Measurements from ENCODE around the gene ESR2. TPM values are rescaled to one million over a fixed set of nuclear protein-coding genes. Genes with fewer than 3 reads are reported as not detected.
A peak's percentile ranks its signal among the peaks of the same experiment; 100 is the strongest.

ESR2 gene
- total RNA-seq, 4 donors from 2014 or later: 0.27 to 1.0 (median 0.78) TPM; not detected in 1

DNA sequence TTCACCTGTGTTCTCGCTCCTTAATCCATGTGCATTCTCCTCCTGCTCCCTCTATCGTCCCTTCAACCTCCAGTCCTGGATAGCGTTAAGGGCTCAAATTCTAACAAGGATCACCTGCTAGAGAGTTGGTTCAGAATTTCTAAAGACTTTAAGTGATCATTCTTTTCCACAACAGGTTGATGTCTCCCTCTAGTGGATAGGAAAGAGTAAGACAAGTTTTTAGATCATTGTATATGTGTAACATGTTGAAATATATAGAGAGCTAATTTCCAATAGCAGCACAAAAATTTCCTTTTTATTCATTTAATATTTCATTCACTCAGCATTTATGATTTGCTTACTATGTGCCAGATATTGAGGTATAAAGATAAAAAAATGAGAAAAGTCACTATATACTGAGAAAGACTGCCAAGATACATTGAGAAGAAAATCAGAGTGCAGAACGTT, 9.3 kb upstream of the ESR2 start:
- H3K27me3 ChIP-seq: no peaks in the 10 kb centered on the region
- no peak overlapping the region for H3K4me3 ChIP-seq (replicated peaks in 1 of 3)
- DNase-seq: no peak
- no peaks in the 10 kb centered on the region for H3K9me3 ChIP-seq
- no peak for TF ChIP-seq POLR2A (IDR thresholded peaks at IDR 0.05)
- TF ChIP-seq, protein P1, sequence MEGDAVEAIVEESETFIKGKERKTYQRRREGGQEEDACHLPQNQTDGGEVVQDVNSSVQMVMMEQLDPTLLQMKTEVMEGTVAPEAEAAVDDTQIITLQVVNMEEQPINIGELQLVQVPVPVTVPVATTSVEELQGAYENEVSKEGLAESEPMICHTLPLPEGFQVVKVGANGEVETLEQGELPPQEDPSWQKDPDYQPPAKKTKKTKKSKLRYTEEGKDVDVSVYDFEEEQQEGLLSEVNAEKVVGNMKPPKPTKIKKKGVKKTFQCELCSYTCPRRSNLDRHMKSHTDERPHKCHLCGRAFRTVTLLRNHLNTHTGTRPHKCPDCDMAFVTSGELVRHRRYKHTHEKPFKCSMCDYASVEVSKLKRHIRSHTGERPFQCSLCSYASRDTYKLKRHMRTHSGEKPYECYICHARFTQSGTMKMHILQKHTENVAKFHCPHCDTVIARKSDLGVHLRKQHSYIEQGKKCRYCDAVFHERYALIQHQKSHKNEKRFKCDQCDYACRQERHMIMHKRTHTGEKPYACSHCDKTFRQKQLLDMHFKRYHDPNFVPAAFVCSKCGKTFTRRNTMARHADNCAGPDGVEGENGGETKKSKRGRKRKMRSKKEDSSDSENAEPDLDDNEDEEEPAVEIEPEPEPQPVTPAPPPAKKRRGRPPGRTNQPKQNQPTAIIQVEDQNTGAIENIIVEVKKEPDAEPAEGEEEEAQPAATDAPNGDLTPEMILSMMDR (IDR thresholded peaks at IDR 0.05): peak; percentile 45 to 90 (median 73)
- H3K27ac ChIP-seq: no peak overlapping the region
- H3K4me1 ChIP-seq: no peaks in the 10 kb centered on the region
- H3K36me3 ChIP-seq: no peaks in the 10 kb centered on the region
- 18 to 23% methylated on average over 4 of the region's 4 CpGs for WGBS, 2 donors
- intact Hi-C loops (cut with DNase I): loop anchor here (10.0 kb wide), 1 partner anchor 509 kb away; no protein-coding TSS in a partner anchor

- intact Hi-C loops (cut with DNase I): loop anchor here (10.0 kb wide), 2 partner anchors 154 to 294 kb away; no protein-coding TSS in a partner anchor
- no peaks in the 10 kb centered on the region for H3K36me3 ChIP-seq
- TF ChIP-seq, protein P1 (IDR thresholded peaks at IDR 0.05): no peak
- TF ChIP-seq POLR2A (IDR thresholded peaks at IDR 0.05): no peak
- H3K9me3 ChIP-seq: no peaks in the 10 kb centered on the region
- H3K4me3 ChIP-seq (replicated peaks in 1 of 3): no peak overlapping the region
- H3K27ac ChIP-seq: no peak overlapping the region
- DNase-seq: no peak
- peaks cover 0 to 9% of the 10 kb centered on the region in 2 donors for H3K4me1 ChIP-seq
- 88 to 94% methylated on average over 1 of the region's 1 CpG for WGBS, 2 donors
- H3K27me3 ChIP-seq: no peaks in the 10 kb centered on the region
Measured at GRCh38 chr14:64298773-64299172, 4.6 kb upstream of the ESR2 start.

DNA sequence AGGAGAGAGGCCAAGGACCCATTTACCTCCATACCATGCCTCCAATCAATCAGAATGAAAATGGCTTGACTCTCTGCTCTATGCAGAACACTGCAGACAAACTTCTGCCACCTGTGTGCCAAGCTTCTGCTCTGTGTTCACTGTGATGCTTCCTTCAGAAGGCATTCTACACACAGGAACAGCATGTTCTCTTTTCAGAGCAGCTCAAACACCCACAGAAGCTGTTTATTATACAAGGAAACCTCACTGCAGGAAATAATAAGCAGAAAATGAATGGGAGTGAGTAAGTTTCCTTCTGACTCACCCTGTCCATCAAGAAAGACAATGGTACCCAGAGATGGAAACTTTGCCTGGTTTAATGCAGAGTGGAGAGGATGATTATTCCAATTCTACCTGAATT, 2.4 kb upstream of the ESR2 start:
- Histone ChIP-seq H3K27ac (no peak overlapping the region), H3K4me1 (peaks cover 3 to 14% of the 10 kb centered on the region in 2 donors), H3K4me3 (replicated peaks in 1 of 3) (no peak overlapping the region), H3K27me3 (no peaks in the 10 kb centered on the region), H3K36me3 (no peaks in the 10 kb centered on the region), H3K9me3 (no peaks in the 10 kb centered on the region)
- TF ChIP-seq, protein P1 (IDR thresholded peaks at IDR 0.05): no peak
- no peak for TF ChIP-seq POLR2A (IDR thresholded peaks at IDR 0.05)
- DNase-seq: no peak
- intact Hi-C loops (cut with DNase I): loop anchor here (10.0 kb wide), 2 partner anchors 152 to 292 kb away; no protein-coding TSS in a partner anchor

GRCh38 chr14:64294672-64295413, 672 bp upstream of the ESR2 start:
- Histone ChIP-seq H3K4me1 (peaks cover 3 to 14% of the 10 kb centered on the region in 2 donors), H3K27ac (no peak overlapping the region), H3K27me3 (no peaks in the 10 kb centered on the region), H3K36me3 (no peaks in the 10 kb centered on the region), H3K4me3 (replicated peaks in 1 of 3) (peak overlapping the region in 2 of 3 donors; percentile 30), H3K9me3 (no peaks in the 10 kb centered on the region)
- intact Hi-C loops (cut with DNase I): loop anchor here (10.0 kb wide), 2 partner anchors 150 to 290 kb away; no protein-coding TSS in a partner anchor
- DNase-seq: peak; percentile 81 to 87
- no peak for TF ChIP-seq POLR2A (IDR thresholded peaks at IDR 0.05)
- TF ChIP-seq, protein P1 (IDR thresholded peaks at IDR 0.05): peak; percentile 75 to 85 (median 82)
- 14 to 21% methylated on average over 8 to 15 of the region's 20 CpGs for WGBS, 2 donors

DNA sequence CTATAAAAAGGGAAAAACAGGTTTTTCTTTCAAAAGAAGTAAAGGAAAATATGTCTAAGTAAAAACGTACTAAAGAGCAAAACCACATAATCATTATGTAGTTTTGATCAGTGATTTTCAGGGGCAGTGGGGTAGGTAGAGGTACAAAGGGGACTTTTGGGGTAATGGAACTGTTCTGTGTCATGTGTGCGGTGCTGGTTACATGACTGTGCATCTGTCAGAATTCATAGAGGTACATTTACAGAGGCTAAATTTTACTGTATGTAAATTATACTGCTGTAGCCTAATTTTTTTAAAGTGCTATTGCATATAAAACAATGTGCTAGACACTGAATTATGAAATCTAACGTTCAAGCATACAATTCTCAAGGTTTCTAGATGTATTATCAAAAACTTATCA, 2.0 kb downstream of the ESR2 start:
- Histone ChIP-seq H3K9me3 (no peaks in the 10 kb centered on the region), H3K4me1 (peaks cover 3 to 14% of the 10 kb centered on the region in 2 donors), H3K36me3 (no peaks in the 10 kb centered on the region), H3K4me3 (replicated peaks in 1 of 3) (no peak overlapping the region), H3K27me3 (no peaks in the 10 kb centered on the region), H3K27ac (no peak overlapping the region)
- no peak for DNase-seq
- no peak for TF ChIP-seq POLR2A (IDR thresholded peaks at IDR 0.05)
- TF ChIP-seq, protein P1 (IDR thresholded peaks at IDR 0.05): no peak
- WGBS, 2 donors: 90 to 93% methylated on average over 3 of the region's 3 CpGs
- intact Hi-C loops (cut with DNase I): loop anchor here (10.0 kb wide), 2 partner anchors 147 to 287 kb away; no protein-coding TSS in a partner anchor
